ENCODE results near the gene CCDC12.

The CCDC12 gene

GRCh38 chr3:47001731-47002170 is 25.2 kb upstream of the CCDC12 start:
- no peak for TF ChIP-seq CTCF (conservative IDR thresholded peaks at IDR 0.05)
- H3K27ac ChIP-seq = no peak overlapping the region

GRCh38 chr3:47000922-47001730 is 24.6 kb upstream of the CCDC12 start:
- no peak overlapping the region for H3K27ac ChIP-seq
- TF ChIP-seq CTCF (conservative IDR thresholded peaks at IDR 0.05) = no peak

- H3K27ac ChIP-seq = no peak overlapping the region
- no peak for TF ChIP-seq CTCF (conservative IDR thresholded peaks at IDR 0.05)
Observed at GRCh38 chr3:47000198-47000815, 23.8 kb upstream of the CCDC12 start.

GRCh38 chr3:46999516-47000197 is 23.1 kb upstream of the CCDC12 start:
- no peak for TF ChIP-seq CTCF (conservative IDR thresholded peaks at IDR 0.05)
- no peak overlapping the region for H3K27ac ChIP-seq

- peak; percentile 40 for TF ChIP-seq CTCF (conservative IDR thresholded peaks at IDR 0.05)
- no peak overlapping the region for H3K27ac ChIP-seq
Observed at GRCh38 chr3:46998852-46999515, 22.4 kb upstream of the CCDC12 start.

GRCh38 chr3:46998121-46998851 is 21.7 kb upstream of the CCDC12 start:
- peak; percentile 77 for TF ChIP-seq CTCF (conservative IDR thresholded peaks at IDR 0.05)
- no peak overlapping the region for H3K27ac ChIP-seq
